HG02798 (cell line): ENCODE results near the gene CA14.
"Not testable (repeated sequence)": the region's sequence is repeated elsewhere in the genome, so short reads cannot be mapped to it uniquely, and the experiment has no call there.

Source experiments
- ATAC-seq: cut with Tn5 transposase; IDR thresholded peaks from one replicate; pipeline ENCODE4 v1.9.1; 2021; ENCODE audit warnings: mild to moderate bottlenecking; ENCODE audit not compliant: unreplicated experiment, poor library complexity

The CA14 gene

DNA sequence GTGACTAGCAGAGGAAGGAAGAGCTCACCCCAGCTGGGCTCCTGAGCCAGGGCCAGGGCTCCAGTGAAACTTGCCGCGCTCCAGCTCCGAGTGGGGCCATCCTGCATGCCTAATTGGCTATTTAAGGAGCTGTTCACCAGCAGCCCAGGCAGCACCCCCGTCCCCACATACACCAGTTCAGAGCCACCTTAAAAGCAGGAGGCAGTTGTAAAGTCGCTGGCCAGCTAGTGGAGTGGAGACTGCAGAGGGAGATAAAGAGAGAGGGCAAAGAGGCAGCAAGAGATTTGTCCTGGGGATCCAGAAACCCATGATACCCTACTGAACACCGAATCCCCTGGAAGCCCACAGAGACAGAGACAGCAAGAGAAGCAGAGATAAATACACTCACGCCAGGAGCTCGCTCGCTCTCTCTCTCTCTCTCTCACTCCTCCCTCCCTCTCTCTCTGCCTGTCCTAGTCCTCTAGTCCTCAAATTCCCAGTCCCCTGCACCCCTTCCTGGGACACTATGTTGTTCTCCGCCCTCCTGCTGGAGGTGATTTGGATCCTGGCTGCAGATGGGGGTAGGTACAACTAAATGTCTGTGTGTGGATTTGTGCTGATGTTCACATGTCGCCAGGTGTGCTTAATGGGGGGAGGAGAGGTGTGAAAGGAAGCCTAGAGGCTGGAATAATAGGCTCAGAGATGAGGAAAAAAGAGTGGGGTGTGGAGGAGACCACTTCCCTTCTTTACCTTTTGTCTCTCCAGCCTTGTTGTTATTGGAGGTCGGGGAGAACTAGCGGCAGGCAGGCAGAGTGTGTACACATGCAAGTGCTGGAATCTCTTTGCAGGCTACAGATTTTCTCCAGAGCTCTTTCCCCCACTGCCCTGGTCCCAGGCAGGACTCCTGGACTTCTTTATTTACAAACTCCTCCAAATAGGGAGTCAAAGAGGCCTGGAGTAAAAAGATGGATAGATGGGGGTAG, at the start of gene CA14:
CA14 (plus strand) TSS at position 151 of the 962 bp plus-strand sequence; CDS start at position 506, 355 bp downstream.
- ATAC-seq: no peak

DNA sequence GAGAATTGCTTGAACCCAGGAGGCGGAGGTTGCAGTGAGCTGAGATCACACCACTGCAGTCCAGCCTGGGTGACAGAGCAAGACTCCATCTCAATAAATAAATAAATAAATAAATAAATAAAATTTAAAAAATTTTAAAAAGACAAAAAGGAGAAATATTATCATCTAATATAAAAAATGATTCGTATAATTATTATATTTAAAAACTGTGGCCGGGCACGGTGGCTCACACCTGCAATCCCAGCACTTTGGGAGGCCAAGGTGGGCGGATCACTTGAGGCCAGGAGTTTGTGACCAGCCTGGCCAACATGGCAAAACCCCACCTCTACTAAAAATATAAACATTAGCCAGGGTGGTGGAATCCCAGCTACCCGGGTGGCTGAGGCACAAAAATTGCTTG, 49.1 kb upstream of the CA14 start:
- ATAC-seq: not testable (repeated sequence)

DNA sequence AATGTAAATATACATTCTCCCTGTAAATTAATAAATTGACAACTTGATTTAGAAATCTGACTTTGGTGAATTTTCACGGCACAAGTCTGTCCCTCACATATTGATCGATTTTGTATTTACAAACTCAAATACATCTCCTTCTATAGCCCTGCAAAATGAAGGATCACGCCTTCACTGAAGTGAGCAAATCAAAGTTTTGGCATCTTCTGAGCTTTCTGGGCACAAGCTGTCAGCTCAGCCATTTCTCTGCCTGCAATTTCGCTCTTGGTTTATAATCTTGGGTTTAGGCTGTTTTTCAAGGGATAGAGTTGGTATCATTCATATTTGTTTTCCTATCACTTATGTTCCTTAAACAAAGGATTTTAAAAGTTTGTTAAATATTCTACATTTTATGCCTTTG, 47.5 kb upstream of the CA14 start:
- ATAC-seq: no peak

DNA sequence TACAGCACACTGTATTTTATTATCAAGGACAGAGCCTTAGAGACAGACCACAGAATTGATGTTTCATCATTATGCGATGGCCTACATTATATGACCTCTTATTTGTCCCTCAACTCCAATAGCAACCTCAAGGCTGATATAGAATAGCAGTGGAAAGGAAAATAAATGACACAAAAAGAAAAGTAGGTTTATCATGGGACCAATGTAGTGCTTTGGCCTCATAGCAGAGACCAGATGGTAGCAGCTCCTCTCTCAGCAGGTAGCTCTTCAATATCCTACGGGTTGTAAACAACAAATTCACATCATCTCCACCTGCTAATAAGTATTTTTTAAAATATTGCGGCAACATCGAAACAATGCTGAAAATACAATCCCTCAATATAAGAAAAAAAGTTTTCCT, 46.9 kb upstream of the CA14 start:
- ATAC-seq: no peak

DNA sequence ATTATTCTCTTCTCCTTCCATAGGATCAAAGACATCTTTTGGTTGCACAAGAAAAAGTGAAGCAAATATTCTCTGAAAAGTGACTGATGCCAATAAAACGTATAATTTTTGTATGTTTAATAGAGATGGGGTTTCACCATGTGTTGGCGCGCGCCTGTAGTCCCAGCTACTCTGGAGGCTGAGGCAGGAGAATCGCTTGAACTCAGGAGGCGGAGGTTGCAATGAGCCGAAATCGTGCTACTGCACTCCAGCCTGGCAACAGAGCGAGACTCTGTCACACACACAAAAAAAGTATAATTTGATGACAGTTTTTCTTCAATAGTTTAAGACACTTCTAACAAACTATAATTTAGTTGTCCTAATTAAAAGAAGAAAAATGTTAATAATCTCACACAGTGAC, 45.5 kb upstream of the CA14 start:
- no peak for ATAC-seq

DNA sequence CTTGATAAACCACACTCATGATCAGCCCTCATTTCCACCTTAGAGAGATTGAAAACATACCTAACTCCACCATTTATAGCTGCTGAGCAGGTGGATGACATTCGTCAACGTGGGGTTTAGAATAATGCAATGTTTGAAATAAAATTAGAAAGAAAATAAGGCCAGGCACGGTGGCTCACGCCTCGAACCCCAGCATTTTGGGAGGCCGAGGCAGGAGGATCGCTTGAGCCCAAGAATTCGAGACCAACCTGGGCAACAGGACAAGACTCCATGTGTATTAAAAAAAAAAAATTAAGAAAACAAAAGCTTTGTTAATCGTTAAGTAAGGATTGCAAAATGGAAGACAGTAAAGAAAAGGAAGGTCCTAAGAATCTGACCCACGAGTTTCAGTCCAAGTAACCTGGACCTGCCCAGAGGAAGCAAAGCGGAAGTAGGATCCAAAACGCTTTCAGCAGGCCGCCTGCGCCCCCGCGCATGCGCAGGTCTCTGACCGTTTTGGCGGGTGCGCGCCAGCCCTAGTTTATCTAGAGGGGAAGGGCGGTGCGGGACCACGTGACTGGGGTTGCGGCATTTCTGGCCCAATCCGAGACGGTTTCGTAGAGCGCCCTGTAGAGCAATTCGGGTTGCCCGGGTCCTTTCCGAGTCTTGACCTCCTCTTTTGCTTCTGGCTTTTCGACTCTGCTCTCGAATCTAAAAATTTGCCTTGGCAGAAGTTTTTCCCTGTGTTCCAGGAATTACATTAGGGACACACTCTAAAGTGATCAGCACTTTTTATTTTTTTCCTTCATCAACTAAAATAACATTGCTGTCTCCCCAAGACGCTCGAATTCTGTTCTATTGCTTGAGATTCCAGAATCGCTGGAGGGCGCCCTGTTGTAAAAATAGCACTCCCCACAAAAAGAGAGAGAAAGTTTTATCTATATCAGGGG, 44.1 kb upstream of the CA14 start:
- peak; percentile 99 for ATAC-seq

DNA sequence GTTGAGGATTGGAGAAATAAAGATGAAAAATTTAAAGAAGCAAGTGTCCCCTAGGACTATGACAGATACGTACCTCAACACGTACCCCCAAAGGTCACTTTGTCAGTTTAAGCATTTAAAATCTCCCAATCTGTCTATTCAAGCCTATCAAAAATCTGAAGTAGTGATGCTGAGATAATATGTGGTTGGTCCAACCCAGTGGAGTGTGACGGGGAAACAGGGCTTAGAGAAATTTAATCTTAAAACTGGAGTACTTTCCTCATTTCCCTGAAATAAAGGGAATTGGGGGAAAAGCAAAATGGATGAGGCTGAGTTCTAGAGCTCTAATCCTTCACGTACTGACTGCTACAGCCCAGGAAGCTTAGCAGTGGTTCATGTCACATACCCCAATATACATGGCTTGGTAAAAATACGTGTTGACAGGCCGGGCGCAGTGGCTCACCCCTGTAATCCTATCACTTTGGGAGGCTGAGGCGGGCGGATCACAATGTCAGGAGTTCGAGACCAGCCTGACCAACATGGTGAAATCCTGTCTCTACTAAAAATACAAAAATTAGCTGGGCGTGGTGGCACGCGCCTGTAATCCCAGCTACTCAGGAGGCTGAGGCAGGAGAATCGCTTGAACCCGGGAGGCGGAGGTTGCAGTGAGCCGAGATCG, 43.3 kb upstream of the CA14 start:
- ATAC-seq: not testable (repeated sequence)

DNA sequence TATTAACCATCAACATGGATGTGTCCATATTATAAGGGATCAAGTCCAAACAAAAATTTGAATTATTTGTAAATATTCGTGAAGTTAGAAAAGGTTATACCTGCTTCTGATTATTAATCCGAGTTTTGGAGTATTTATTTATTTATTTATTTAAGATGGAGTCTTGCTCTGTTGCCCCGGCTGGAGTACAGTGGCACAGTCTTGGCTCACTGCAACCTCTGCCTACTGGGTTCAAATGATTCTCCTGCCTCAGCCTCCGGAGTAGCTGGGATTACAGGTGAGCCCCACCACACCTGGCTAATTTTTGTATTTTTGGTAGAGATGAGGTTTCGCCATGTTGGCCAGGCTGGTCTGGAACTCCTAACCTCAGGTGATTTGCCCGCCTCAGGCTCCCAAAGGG, 41.7 kb upstream of the CA14 start:
- ATAC-seq: not testable (repeated sequence)

DNA sequence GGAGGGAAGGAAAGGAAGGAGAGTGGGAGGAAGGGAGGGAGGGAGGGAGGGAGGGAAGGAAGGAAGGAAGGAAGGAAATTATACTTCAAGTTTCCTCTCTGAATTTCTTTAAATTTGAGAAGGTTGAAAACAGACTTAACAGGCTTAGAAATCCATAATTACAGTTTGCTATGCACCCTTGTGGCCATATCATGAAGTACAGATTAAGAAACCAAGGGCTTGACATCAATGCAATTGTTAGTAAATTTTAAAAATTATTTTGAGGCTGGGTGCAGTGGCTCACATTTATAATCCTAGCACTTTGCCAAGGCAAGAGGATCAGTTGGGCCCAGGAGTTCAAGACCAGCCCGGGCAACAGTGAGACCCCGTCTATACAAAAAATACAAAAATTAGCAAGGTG, 36.0 kb upstream of the CA14 start:
- no peak for ATAC-seq

DNA sequence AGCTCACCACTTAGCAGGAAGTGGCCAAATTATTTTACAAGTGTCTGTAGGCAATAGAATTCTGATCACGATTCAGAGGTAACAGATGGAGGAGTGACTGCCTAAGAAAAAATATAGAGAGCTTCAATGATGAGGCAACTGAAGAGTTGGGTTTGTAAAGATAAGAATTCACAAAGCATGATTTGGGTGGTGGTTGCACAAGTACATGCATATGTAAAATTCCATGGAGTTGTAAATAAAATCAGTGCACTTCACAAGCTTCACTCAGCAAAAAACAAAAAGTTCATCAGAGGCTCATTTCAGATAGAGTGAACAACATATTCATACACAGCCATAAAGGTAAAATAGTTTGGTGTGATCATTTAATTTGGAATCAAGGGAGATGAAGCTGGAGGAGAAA, 32.6 kb upstream of the CA14 start:
- ATAC-seq: no peak

DNA sequence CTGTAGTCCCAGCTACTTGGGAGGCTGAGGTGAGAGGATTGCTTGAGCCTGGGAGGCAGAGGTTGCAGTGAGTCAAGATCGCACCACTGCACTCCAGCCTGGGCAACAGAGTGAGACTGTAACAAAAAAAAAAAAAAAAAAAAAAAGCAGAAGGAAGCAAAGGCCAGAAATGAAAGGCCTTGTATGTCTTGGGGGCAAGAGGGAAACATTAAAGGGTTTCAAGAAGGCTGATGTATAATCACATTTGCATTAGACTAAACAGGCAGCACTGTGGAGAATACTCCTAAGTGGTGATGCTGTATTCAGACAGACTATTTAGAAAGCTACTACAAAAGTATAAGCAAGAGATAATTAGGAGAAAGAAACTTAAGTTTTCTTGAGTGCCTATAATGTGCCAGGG, 32.0 kb upstream of the CA14 start:
- ATAC-seq: no peak

DNA sequence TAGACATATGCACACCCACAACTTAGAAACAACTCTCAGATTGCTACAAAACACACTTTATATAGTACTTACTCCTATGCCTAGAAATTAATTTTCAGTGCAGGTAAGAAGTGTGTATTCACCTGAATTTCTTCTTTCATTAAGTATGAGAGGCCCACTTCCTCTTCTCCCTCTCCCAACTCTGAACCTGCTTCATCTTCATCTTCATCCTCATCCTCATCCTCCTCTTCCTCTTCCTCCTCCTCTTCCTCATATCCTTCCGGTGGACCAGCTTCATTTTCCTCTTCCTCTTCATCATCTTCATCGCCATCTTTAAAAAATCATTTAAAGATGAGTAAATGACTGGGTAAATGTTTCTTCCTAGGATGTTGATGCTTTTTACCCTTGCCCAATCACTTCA, 31.1 kb upstream of the CA14 start:
- ATAC-seq: no peak

DNA sequence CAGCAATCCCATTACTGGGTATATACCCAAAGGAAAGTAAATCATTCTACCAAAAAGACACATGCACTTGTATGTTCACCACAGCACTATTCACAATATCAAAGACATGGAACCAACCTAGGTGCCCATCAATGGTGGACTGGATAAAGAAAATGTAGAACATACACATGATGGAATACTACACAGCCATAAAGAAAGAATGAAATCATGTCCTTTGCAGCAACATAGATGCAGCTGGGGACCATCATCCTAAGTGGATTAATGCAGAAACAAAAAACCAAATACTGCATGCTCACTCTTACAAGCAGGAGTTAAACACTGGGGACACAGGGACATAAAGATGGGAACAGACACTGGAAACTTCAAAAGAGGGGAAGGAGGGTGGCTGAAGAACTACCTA, 30.3 kb upstream of the CA14 start:
- no peak for ATAC-seq

DNA sequence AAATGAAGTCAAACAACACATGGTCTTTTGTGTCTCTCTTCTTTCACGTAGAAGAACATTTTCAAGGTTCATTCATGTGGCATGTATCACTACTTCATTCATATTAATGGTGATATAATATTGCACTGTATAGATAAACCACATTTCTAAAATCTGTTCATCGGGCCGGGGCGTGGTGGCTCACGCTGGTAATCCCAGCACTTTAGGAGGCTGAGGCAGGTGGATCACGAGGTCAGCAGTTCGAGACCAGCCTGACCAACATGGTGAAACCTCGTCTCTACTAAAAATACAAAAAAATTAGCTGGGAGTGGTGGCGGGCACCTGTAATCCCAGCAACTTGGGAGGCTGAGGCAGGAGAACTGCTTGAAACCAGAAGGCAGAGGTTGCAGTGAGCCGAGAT, 29.3 kb upstream of the CA14 start:
- ATAC-seq: not testable (repeated sequence)

DNA sequence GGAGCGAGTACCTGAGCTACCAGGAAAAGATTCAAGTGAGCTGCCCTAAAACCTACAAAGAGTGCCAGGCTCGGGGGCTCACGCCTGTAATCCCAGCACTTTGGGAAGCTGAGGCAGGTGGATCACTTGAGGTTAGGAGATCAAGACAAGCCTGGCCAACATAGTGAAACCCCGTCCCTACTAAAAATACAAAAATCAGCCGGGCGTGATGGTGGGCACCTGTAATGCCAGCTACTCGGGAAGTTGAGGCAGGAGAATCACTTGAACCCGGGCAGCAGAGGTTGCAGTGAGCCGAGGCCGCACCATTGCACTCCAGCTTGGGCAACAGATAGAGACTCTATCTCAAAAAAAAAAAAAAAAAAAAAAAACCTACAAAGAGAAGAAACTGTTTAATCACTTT, 24.7 kb upstream of the CA14 start:
- ATAC-seq: not testable (repeated sequence)

DNA sequence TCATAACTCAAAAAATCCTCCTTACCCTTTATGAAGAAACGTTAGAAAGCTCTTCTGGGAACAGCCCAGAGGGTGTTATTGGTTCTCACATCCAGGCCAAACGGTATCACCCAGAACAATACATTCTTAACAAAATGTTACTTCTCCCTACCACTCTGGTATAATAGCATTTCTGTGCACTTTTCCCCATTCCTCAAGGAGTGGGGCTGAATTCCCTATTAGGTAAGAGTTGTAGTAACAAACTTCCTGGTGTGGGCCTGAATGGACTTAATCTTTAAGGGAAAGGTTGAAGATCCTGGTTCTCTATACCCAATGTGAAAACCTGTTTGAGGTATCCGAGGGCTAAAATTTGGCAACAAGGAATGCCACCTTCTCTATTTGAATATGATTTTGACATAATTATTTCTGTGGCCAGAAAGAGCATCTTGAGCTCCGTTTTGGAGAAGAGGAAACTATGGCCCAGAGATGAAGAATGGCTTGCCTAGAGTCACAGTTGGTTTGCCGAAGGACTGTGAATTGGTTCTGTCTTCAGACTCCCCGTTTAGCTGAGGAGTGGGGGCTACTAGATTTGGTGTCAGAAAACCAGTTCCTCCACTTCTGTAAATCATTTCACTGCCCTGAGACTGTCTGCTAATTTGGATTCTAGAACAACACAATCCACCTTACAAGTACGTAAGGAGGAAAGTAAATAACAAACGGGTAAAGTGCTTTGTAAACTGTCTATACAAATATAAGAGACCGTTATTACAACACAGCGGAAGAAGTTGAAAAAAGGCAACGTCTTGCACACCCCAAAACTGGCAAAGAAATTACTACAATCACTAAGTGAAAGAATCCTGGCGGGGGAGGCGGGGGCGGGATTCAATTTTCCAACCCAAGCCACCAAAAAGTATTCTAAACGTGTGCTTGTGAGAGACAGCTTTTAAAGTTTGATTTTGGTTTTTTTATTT, 23.9 kb upstream of the CA14 start:
- ATAC-seq: no peak

DNA sequence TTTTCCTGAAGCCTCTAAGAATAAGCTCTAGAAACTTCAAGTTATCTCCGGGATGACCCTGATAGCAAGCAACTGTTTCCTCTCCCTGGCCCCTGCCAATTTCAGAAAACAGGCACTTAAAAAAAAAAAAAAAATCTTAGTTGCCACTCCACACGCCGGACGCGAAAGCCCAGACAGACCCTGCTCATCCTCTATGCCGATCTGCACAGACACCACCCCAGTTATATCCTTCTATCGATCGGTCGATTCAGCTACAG, 23.3 kb upstream of the CA14 start:
- ATAC-seq: no peak

DNA sequence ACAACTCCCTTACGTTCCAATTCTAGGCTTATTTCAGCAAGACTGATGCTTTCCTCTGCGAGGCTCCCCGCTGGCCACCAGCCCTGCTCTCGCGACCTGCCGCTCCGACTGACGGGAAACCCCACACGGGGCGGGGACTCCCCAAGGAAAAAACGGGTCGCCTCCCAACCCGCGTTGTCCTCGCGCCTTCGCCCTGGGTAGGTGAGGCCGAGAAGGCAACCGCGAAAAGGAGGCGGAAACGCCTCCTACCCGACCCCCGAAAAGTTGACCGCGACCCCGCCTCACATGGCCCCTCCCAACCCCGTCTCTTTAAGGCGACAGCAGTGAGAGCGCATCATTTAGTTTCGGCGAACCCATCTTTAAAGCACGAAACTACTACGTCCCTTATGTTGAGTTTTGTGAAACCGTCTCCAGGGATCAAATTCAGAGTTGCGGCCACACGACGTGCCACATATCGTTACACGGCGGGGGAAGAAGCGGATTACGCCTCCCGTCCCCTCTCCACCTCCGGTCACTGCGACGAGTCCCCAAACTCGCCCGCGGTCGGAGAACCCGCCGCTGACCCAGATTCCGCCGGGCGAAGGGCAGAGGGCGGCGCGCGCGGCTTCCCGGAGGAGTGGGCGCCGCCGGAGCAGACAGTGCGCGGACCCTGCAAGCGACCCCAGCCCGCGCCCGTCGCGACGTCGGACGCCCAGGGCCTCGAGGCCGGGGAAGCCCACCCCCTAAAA, 22.8 kb upstream of the CA14 start:
- ATAC-seq: peak; percentile 59

DNA sequence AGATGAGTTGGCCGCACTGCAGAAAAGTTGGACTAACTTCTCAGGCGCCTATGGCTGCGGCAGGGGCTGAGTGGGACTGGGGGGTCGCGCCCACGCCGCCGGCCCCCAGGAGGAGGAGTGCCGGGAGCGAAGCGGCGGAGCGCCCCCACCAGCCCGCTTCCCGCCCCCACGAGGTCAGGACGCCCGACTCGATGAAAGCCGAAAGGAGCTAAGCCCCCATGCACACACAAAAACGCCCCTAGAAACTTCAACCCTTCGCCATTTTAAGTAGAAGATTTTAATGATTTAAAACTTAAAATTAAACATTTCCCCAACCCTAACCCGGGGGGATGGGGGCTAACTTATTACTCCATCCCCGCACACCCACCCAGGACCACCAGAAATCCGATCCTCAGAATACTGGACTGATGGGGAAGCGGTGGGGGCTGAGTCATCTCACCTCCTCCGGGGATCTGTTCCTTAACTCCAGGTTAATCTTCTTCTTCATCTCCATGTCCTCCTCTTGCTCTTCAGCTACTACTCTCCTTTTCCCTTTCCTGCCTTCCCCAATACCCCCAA, 22.2 kb upstream of the CA14 start:
- peak; percentile 3 for ATAC-seq
